Measurements from ENCODE around the gene CDH13. TPM values are rescaled to one million over a fixed set of nuclear protein-coding genes. Genes with fewer than 3 reads are reported as not detected.

The CDH13 gene
- total and polyA plus RNA-seq, 10 of the 15 experiments (the other 5 are each of a cell fraction or from before 2014, with no cell fraction given) = under 0.01 to 0.05 TPM; not detected in 8

- no peak overlapping the region for H3K9ac ChIP-seq (ENCODE audit: control insufficient read depth, insufficient read depth, low read length)
- SMC1A ChIA-PET (ENCODE audit: uncharacterized antibody, unreplicated experiment) = no interaction called here
- FAIRE-seq = no peak
- TF ChIP-seq RBBP5 (conservative IDR thresholded peaks at IDR 0.05) = no peak
- TF ChIP-seq KLF5 (IDR thresholded peaks at IDR 0.05; ENCODE audit: partially characterized antibody) = no peak
- TF ChIP-seq YBX1 (IDR thresholded peaks at IDR 0.05) = no peak
- TF ChIP-seq CBFB (IDR thresholded peaks at IDR 0.05; ENCODE audit: low read depth) = no peak
- TF ChIP-seq, protein P1, sequence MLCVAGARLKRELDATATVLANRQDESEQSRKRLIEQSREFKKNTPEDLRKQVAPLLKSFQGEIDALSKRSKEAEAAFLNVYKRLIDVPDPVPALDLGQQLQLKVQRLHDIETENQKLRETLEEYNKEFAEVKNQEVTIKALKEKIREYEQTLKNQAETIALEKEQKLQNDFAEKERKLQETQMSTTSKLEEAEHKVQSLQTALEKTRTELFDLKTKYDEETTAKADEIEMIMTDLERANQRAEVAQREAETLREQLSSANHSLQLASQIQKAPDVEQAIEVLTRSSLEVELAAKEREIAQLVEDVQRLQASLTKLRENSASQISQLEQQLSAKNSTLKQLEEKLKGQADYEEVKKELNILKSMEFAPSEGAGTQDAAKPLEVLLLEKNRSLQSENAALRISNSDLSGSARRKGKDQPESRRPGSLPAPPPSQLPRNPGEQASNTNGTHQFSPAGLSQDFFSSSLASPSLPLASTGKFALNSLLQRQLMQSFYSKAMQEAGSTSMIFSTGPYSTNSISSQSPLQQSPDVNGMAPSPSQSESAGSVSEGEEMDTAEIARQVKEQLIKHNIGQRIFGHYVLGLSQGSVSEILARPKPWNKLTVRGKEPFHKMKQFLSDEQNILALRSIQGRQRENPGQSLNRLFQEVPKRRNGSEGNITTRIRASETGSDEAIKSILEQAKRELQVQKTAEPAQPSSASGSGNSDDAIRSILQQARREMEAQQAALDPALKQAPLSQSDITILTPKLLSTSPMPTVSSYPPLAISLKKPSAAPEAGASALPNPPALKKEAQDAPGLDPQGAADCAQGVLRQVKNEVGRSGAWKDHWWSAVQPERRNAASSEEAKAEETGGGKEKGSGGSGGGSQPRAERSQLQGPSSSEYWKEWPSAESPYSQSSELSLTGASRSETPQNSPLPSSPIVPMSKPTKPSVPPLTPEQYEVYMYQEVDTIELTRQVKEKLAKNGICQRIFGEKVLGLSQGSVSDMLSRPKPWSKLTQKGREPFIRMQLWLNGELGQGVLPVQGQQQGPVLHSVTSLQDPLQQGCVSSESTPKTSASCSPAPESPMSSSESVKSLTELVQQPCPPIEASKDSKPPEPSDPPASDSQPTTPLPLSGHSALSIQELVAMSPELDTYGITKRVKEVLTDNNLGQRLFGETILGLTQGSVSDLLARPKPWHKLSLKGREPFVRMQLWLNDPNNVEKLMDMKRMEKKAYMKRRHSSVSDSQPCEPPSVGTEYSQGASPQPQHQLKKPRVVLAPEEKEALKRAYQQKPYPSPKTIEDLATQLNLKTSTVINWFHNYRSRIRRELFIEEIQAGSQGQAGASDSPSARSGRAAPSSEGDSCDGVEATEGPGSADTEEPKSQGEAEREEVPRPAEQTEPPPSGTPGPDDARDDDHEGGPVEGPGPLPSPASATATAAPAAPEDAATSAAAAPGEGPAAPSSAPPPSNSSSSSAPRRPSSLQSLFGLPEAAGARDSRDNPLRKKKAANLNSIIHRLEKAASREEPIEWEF (IDR thresholded peaks at IDR 0.05; ENCODE audit: insufficient replicate concordance, low read depth, low read length) = no peak
- TF ChIP-seq TCF7 (IDR thresholded peaks at IDR 0.05; ENCODE audit: borderline replicate concordance) = no peak
- TF ChIP-seq, protein P2, sequence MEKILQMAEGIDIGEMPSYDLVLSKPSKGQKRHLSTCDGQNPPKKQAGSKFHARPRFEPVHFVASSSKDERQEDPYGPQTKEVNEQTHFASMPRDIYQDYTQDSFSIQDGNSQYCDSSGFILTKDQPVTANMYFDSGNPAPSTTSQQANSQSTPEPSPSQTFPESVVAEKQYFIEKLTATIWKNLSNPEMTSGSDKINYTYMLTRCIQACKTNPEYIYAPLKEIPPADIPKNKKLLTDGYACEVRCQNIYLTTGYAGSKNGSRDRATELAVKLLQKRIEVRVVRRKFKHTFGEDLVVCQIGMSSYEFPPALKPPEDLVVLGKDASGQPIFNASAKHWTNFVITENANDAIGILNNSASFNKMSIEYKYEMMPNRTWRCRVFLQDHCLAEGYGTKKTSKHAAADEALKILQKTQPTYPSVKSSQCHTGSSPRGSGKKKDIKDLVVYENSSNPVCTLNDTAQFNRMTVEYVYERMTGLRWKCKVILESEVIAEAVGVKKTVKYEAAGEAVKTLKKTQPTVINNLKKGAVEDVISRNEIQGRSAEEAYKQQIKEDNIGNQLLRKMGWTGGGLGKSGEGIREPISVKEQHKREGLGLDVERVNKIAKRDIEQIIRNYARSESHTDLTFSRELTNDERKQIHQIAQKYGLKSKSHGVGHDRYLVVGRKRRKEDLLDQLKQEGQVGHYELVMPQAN (conservative IDR thresholded peaks at IDR 0.05) = no peak
- TF ChIP-seq SMAD5 (IDR thresholded peaks at IDR 0.05; ENCODE audit: low read depth) = no peak
- TF ChIP-seq, protein P3, sequence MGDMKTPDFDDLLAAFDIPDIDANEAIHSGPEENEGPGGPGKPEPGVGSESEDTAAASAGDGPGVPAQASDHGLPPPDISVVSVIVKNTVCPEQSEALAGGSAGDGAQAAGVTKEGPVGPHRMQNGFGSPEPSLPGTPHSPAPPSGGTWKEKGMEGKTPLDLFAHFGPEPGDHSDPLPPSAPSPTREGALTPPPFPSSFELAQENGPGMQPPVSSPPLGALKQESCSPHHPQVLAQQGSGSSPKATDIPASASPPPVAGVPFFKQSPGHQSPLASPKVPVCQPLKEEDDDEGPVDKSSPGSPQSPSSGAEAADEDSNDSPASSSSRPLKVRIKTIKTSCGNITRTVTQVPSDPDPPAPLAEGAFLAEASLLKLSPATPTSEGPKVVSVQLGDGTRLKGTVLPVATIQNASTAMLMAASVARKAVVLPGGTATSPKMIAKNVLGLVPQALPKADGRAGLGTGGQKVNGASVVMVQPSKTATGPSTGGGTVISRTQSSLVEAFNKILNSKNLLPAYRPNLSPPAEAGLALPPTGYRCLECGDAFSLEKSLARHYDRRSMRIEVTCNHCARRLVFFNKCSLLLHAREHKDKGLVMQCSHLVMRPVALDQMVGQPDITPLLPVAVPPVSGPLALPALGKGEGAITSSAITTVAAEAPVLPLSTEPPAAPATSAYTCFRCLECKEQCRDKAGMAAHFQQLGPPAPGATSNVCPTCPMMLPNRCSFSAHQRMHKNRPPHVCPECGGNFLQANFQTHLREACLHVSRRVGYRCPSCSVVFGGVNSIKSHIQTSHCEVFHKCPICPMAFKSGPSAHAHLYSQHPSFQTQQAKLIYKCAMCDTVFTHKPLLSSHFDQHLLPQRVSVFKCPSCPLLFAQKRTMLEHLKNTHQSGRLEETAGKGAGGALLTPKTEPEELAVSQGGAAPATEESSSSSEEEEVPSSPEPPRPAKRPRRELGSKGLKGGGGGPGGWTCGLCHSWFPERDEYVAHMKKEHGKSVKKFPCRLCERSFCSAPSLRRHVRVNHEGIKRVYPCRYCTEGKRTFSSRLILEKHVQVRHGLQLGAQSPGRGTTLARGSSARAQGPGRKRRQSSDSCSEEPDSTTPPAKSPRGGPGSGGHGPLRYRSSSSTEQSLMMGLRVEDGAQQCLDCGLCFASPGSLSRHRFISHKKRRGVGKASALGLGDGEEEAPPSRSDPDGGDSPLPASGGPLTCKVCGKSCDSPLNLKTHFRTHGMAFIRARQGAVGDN (IDR thresholded peaks at IDR 0.05) = no peak
- no peak for TF ChIP-seq IRF4 (IDR thresholded peaks at IDR 0.05; ENCODE audit: low read depth, low read length)
- no peak for TF ChIP-seq CTCF (IDR thresholded peaks at IDR 0.05 in 2 of 3, conservative IDR thresholded peaks at IDR 0.05 in 1 of 3; ENCODE audit: control insufficient read depth in 2 of 3, extremely low read depth in 1 of 3, insufficient read depth in 1 of 3, low read depth in 3 of 3, low read length in 3 of 3)
- no peak for TF ChIP-seq CBX5 (IDR thresholded peaks at IDR 0.05; ENCODE audit: low read depth)
These were observed 17.6 kb upstream of the CDH13 start for GRCh38 chr16:82609140-82609539.

More at GRCh38 chr16:82609140-82609539, 17.6 kb upstream of the CDH13 start:
- Histone ChIP-seq H3K27ac (ENCODE audit: control insufficient read depth, insufficient read depth) (no peak overlapping the region), H3K4me3 (no peak overlapping the region), H3K4me1 (ENCODE audit: control insufficient read depth, insufficient read depth, low read length) (no peaks in the 10 kb centered on the region), H3K27me3 (replicated peaks in 1 of 2; ENCODE audit: control insufficient read depth in 2 of 2, insufficient read depth in 2 of 2, low read length in 1 of 2) (no peaks in the 10 kb centered on the region; a peak in 1 of 4 replicates), H3K36me3 (ENCODE audit: control insufficient read depth in 2 of 2, insufficient read depth in 2 of 2, low read length in 1 of 2) (no peaks in the 10 kb centered on the region), H2AFZ (ENCODE audit: control insufficient read depth, low read depth, low read length) (no peak overlapping the region), H3K9me3 (replicated peaks; ENCODE audit: control insufficient read depth, insufficient read depth, low read length) (no peaks in the 10 kb centered on the region), H3K4me2 (ENCODE audit: control insufficient read depth, insufficient read depth) (no peak overlapping the region), H4K20me1 (ENCODE audit: control insufficient read depth, insufficient read depth) (no peaks in the 10 kb centered on the region), H3K79me2 (ENCODE audit: control insufficient read depth, insufficient read depth, low read length) (no peaks in the 10 kb centered on the region)
- ChIA-PET CTCF (no interaction called here), RAD21 (ENCODE audit: unreplicated experiment) (no interaction called here), POLR2A (no interaction called here)
- DNase-seq (ENCODE audit: low read depth, low spot score) = no peak
- intact Hi-C loops (cut with micrococcal nuclease; ENCODE audit: unreplicated experiment) (no loop called here), in situ Hi-C loops (cut with MboI) (no loop called here)
- WGBS (ENCODE audit: insufficient coverage, insufficient replicate concordance, low lambda C conversion rate, missing lambda C conversion rate) = 21% methylated on average over 3 of the region's 3 CpGs
- no peak for ATAC-seq
- no TSS peak for BruUV-seq (replicated peaks)
